HepG2 (cell line): ENCODE results near the gene SPAG4. TPM values are rescaled to one million over a fixed set of nuclear protein-coding genes. Genes with fewer than 3 reads are reported as not detected.

ENCODE experiments used
- KDM1A ChIP-seq: IDR thresholded peaks from 2 replicates; pipeline ENCODE4 v1.6.1; 2016; ENCODE audit warnings: missing compliant biosample characterization
- KMT2B ChIP-seq: IDR thresholded peaks from 2 replicates; pipeline ENCODE4 v1.6.1; 2016; ENCODE audit warnings: missing genetic modification reagents, missing compliant biosample characterization
- PAWR ChIP-seq: sonication (generic); formaldehyde crosslinking; IDR thresholded peaks from 2 replicates; pipeline ENCODE4 v1.4.0; 2020; ENCODE audit warnings: missing genetic modification reagents, mild to moderate bottlenecking, borderline replicate concordance
- POLR2AphosphoS5 ChIP-seq: IDR thresholded peaks from 2 replicates; pipeline ENCODE4 v1.6.1; 2012; ENCODE audit warnings: low read depth, low read length
- POLR2G ChIP-seq: fragments of 200-400 bp; formaldehyde crosslinking; IDR thresholded peaks from 2 replicates; pipeline ENCODE4 v1.6.1; 2018; ENCODE audit warnings: mild to moderate bottlenecking, low read depth, low read length, moderate library complexity
- ZNF607 ChIP-seq: sonication (generic); formaldehyde crosslinking; IDR thresholded peaks from 2 replicates; pipeline ENCODE4 v1.5.1; 2020; ENCODE audit warnings: missing genetic modification reagents, mild to moderate bottlenecking, borderline replicate concordance
- ZNF770 ChIP-seq: sonication (generic); formaldehyde crosslinking; IDR thresholded peaks from 2 replicates; pipeline ENCODE4 v1.5.0; 2020; ENCODE audit warnings: mild to moderate bottlenecking, missing genetic modification reagents
- polyA plus RNA-seq, 8 experiments: library from polyadenylated mRNA; depleted of rRNA in 3 of 8; stranded (reverse) in 7 of 8; unstranded in 1 of 8; fragments of >200 nt; fragmentation: Illumina TruSeq in 4 of 8; extraction: Trizol in 4 of 8; gene quantifications; 2 replicates each; pipeline versions ENCODE4 v1.2.1 to v1.2.3, GENCODE V29; 2011 to 2016; ENCODE audit warnings: low read depth in 4 of 8, missing spikeins in 1 of 8, mixed read lengths in 1 of 8; ENCODE audit not compliant: insufficient read depth in 1 of 8
- total RNA-seq, 5 experiments: library from RNA; depleted of rRNA; stranded (reverse); fragments of >200 nt; fragmentation: Illumina TruSeq; extraction: Trizol; gene quantifications; 2 replicates each; pipeline ENCODE4 v1.2.3, GENCODE V29; 2016; ENCODE audit warnings: low read depth in 1 of 5
- TF ChIP-seq, protein P1 (sequence below): sonication (generic); formaldehyde crosslinking; IDR thresholded peaks from 2 replicates; pipeline ENCODE4 v1.4.0; 2020; ENCODE audit warnings: missing genetic modification reagents, borderline replicate concordance

Gene SPAG4
- total and polyA plus RNA-seq, 2 of the 13 experiments (the other 11 are each of a cell fraction or from before 2014, with no cell fraction given): 5.8 to 137 TPM

DNA sequence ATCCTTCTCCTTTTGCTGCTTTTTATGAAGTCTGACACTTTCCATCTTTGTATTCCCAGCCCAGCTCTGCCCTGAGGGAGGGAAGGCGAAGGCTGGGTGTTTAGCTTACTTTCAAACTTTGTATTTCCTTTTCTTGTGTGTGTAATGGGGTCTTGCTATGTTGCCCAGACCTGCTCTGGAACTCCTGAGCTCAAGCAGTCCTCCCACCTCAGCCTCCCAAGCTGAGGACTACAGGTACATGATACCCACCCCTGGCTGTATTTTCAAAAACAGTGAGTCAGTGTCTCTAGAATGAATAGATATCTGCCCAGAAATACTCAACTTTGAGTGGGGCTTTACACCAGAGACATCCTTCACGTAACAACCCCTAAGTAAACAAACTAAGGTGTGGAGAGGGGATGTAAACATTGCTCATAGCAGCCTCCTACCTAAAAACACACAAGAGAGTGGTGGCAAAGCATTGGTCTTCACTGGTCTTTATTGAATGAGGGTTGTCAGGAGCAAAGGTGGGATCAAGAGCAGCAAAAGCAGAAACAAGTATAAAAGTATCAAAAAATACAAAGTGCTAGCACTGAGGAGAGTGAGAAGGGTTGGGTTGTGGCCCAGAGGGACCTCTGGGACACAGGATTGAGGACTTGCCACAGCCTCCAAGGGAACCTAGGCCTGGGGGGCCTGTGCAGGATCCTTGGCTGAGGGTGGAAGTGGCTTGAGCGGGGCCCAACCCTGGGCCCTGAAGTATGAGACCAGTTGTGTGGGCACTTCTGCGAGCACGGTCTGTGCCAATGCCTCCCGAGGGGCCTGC lies 10.2 kb downstream of the SPAG4 start (continued):
- TF ChIP-seq, protein P1, sequence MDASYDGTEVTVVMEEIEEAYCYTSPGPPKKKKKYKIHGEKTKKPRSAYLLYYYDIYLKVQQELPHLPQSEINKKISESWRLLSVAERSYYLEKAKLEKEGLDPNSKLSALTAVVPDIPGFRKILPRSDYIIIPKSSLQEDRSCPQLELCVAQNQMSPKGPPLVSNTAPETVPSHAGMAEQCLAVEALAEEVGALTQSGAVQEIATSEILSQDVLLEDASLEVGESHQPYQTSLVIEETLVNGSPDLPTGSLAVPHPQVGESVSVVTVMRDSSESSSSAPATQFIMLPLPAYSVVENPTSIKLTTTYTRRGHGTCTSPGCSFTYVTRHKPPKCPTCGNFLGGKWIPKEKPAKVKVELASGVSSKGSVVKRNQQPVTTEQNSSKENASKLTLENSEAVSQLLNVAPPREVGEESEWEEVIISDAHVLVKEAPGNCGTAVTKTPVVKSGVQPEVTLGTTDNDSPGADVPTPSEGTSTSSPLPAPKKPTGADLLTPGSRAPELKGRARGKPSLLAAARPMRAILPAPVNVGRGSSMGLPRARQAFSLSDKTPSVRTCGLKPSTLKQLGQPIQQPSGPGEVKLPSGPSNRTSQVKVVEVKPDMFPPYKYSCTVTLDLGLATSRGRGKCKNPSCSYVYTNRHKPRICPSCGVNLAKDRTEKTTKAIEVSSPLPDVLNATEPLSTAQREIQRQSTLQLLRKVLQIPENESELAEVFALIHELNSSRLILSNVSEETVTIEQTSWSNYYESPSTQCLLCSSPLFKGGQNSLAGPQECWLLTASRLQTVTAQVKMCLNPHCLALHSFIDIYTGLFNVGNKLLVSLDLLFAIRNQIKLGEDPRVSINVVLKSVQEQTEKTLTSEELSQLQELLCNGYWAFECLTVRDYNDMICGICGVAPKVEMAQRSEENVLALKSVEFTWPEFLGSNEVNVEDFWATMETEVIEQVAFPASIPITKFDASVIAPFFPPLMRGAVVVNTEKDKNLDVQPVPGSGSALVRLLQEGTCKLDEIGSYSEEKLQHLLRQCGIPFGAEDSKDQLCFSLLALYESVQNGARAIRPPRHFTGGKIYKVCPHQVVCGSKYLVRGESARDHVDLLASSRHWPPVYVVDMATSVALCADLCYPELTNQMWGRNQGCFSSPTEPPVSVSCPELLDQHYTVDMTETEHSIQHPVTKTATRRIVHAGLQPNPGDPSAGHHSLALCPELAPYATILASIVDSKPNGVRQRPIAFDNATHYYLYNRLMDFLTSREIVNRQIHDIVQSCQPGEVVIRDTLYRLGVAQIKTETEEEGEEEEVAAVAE (CRISPR knock-in tag): no peak
- peak; percentile 56 for TF ChIP-seq ZNF770 (CRISPR knock-in tag)
- no peak for TF ChIP-seq KMT2B
- TF ChIP-seq PAWR (CRISPR knock-in tag): no peak
- TF ChIP-seq ZNF607: peak; percentile 58; the same call in 1 of the 2 replicates
- TF ChIP-seq KDM1A (CRISPR knock-in tag): 0 out of 2 replicates have a peak, but pooled peaks have one; percentile 36
- TF ChIP-seq POLR2G: peak; percentile 49
- TF ChIP-seq POLR2AphosphoS5: peak; percentile 2; the same call in 1 of the 2 replicates
